Testis (tissue), 2 donors: ENCODE data around the gene SHCBP1L.

Experiments
- POLR2A ChIP-seq: fragments of 450-650 bp; IDR thresholded peaks from one replicate; pipeline ENCODE4 v1.6.1; 2017; ENCODE audit warnings: antibody characterized with exemption, mild to moderate bottlenecking, moderate library complexity
- TF ChIP-seq, protein P1 (sequence below), 3 experiments: fragments of 450-650 bp in 2 of 3; fragments of 200-600 bp in 1 of 3; sonication (generic) in 1 of 3; IDR thresholded peaks; one replicate each; pipeline ENCODE4 v1.5.1; 2016 to 2019; ENCODE audit warnings: antibody characterized with exemption in 3 of 3, mild to moderate bottlenecking in 2 of 3, moderate library complexity in 1 of 3

DNA sequence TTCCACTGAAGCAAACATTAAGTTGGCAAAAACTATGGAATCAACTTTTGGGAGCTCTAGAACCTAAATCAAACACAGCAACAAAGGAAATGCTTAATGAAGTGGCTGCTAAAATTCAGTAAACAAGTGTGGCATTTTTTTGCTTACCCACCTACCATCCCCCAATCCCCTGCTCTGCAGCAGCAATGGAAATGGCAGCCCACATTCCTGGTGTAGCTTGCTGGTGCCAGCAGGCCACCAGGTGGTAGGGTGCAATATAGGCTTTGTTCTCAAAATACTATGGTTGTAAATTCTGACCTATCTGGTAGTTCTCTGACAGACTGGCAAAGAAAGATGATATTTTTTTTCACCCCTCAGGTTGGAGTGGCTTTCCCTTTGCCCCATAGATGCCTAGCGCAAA is 42.8 kb downstream of the SHCBP1L start:
- TF ChIP-seq, protein P1, sequence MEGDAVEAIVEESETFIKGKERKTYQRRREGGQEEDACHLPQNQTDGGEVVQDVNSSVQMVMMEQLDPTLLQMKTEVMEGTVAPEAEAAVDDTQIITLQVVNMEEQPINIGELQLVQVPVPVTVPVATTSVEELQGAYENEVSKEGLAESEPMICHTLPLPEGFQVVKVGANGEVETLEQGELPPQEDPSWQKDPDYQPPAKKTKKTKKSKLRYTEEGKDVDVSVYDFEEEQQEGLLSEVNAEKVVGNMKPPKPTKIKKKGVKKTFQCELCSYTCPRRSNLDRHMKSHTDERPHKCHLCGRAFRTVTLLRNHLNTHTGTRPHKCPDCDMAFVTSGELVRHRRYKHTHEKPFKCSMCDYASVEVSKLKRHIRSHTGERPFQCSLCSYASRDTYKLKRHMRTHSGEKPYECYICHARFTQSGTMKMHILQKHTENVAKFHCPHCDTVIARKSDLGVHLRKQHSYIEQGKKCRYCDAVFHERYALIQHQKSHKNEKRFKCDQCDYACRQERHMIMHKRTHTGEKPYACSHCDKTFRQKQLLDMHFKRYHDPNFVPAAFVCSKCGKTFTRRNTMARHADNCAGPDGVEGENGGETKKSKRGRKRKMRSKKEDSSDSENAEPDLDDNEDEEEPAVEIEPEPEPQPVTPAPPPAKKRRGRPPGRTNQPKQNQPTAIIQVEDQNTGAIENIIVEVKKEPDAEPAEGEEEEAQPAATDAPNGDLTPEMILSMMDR (IDR thresholded peaks at IDR 0.05) = no peak
- no peak for TF ChIP-seq POLR2A
